ENCODE data around the gene PI4KB. TPM values are rescaled to one million over a fixed set of nuclear protein-coding genes. Genes with fewer than 3 reads are reported as not detected.

Gene PI4KB
- total and polyA plus RNA-seq, 2 of the 4 experiments (the other 2 are of a cell fraction) = 82.4 to 94.5 TPM

DNA sequence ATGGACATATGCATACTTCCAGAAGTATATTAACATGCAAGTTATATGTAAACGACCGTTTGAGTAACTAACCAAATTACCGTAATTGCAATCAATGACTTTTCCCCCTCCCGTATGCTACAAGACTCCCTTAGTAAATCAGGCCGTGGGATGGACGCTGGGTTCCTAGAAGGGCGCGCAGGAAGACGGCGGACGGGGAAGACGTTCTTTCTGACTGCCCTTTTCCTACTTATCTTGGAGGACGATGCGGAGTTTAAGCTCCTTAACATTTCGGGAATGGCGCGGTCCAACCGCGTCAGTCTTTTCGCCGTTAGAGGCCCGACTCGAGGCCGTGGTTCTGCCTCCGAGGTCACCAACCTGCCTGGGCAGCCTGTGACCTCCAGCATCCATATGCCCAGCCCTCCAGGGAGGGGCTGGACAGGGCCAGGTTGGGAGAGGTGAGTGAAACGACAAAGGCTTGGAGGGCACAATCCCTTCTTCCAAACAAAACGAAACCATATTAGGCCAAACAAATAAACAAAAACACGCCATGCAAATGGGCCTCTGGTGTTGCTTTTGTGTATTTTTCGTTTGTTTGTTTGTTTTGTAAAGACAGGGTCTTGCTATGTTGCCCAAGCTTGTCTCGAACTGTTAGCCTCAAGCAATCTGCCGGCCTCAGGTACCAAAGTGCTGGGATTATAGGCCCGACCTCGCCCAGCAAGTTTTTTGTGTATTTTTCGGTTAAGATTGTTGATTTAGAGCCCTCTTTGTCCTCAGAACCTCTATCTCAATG, 873 bp upstream of the PI4KB start:
- Histone ChIP-seq H3K18ac (ENCODE audit: low read depth, low read length) (peak overlapping the region; percentile 53), H3K4me1 (ENCODE audit: control insufficient read depth, insufficient read depth, low read length) (peaks cover 9% of the 10 kb centered on the region), H2BK120ac (ENCODE audit: low read depth, low read length) (peak overlapping the region; percentile 68), H2BK20ac (ENCODE audit: low read depth, low read length) (peak overlapping the region; percentile 13; the same call in 1 of the 2 replicates), H2AK9ac (replicated peaks; ENCODE audit: low read depth, low read length, poor library complexity) (peak overlapping the region; percentile 90), H3K9me1 (ENCODE audit: insufficient read depth, low read length) (peaks cover 12% of the 10 kb centered on the region), H3K4me3 (ENCODE audit: insufficient read depth, low read depth, low read length) (peak overlapping the region; percentile 50), H2AFZ (replicated peaks; ENCODE audit: low read length, poor library complexity) (peak overlapping the region; percentile 96), H3K36me3 (ENCODE audit: control insufficient read depth, insufficient read depth, low read length) (peaks cover 12% of the 10 kb centered on the region), H3K79me1 (ENCODE audit: low read depth in 1 of 2, low read length in 2 of 2) (peaks cover 8 to 43% of the 10 kb centered on the region in 2 experiments), H4K20me1 (ENCODE audit: insufficient read depth, low read length) (peaks cover 17% of the 10 kb centered on the region), H2BK5ac (ENCODE audit: low read depth, low read length, poor library complexity, severe bottlenecking) (peak overlapping the region; percentile 61), H3K9me3 (ENCODE audit: control insufficient read depth, insufficient read depth, low read length) (no peaks in the 10 kb centered on the region), H4K91ac (ENCODE audit: insufficient read depth, low read depth, low read length) (peak overlapping the region; percentile 88), H3K56ac (ENCODE audit: extremely low read depth, insufficient read depth, low read length) (peak overlapping the region; percentile 72), H2BK15ac (ENCODE audit: low read depth, low read length) (peak overlapping the region; percentile 55; the same call in 2 of the 3 replicates), H3K4me2 (ENCODE audit: low read depth, low read length) (peak overlapping the region; percentile 93), H3K27me3 (ENCODE audit: control insufficient read depth, insufficient read depth, low read length) (no peaks in the 10 kb centered on the region), H4K5ac (ENCODE audit: low read depth, low read length) (peak overlapping the region; percentile 81), H3K23ac (ENCODE audit: low read depth, low read length) (peak overlapping the region; percentile 92), H4K8ac (ENCODE audit: low read depth in 2 of 2, low read length in 2 of 2) (peak overlapping the region; percentile 94 to 97), H3K27ac (ENCODE audit: insufficient read depth, low read length) (peak overlapping the region; percentile 80), H3K4ac (ENCODE audit: low read depth, low read length) (peak overlapping the region; percentile 94), H3K9ac (ENCODE audit: low read depth, low read length) (peak overlapping the region; percentile 76), H2AK5ac (ENCODE audit: low read depth, low read length) (peak overlapping the region; percentile 39), H3K14ac (replicated peaks; ENCODE audit: low read depth, low read length) (peak overlapping the region; percentile 92)
- 2% methylated on average over 9 of the region's 34 CpGs; no CpG with 5 or more reads in 1 of the 2 experiments for WGBS, 2 experiments (ENCODE audit: extremely low coverage in 2 of 2, insufficient read length in 1 of 2)
- dilution Hi-C loops (cut with HindIII; ENCODE audit: low sequenced_read_pairs, unreplicated experiment) = no loop called here
- ATAC-seq (ENCODE audit: low read depth) (peak; percentile 22), DNase-seq (no peak)
- in situ Hi-C loops (cut with MboI; ENCODE audit: low sequenced_read_pairs) = no loop called here
- no peak for TF ChIP-seq CEBPB (IDR thresholded peaks at IDR 0.05; ENCODE audit: low read depth, low read length)
- no peak for TF ChIP-seq CHD1 (IDR thresholded peaks at IDR 0.05; ENCODE audit: low read depth, low read length)
- no peak for TF ChIP-seq POLR2A (IDR thresholded peaks at IDR 0.05; ENCODE audit: low read depth, low read length)
- no peak for TF ChIP-seq BHLHE40 (IDR thresholded peaks at IDR 0.05; ENCODE audit: low read depth, low read length)
- TF ChIP-seq MAZ (IDR thresholded peaks at IDR 0.05; ENCODE audit: borderline replicate concordance, low read depth, low read length) = no peak
- no peak for TF ChIP-seq SMC3 (IDR thresholded peaks at IDR 0.05; ENCODE audit: low read depth, low read length)
- no peak for TF ChIP-seq RCOR1 (IDR thresholded peaks at IDR 0.05; ENCODE audit: insufficient replicate concordance, low read length)
- no peak for TF ChIP-seq FOS (IDR thresholded peaks at IDR 0.05; ENCODE audit: low read depth, low read length)
- intact Hi-C loops (cut with micrococcal nuclease) = loop anchor here (1.0 to 10.0 kb wide), 2 partner anchors 17 to 217 kb away; partner anchors contain the start of gene TUFT1
- ChIA-PET POLR2A (ENCODE audit: unreplicated experiment) (no interaction called here), CTCF (interaction anchor here (1.4 to 1.5 kb wide), 2 partner anchors 13 to 14 kb away, joined by 5 read pairs; no protein-coding TSS in a partner anchor)
- no TSS peak for BruUV-seq (replicated peaks)

All from IMR-90 (cell line).